HG03175 (cell line): ENCODE data around the gene KLHL4.
"Not testable (repeated sequence)": the region's sequence is repeated elsewhere in the genome, so short reads cannot be mapped to it uniquely, and the experiment has no call there.

ENCODE experiments used
- ATAC-seq: cut with Tn5 transposase; IDR thresholded peaks from one replicate; pipeline ENCODE4 v1.9.1; 2021; ENCODE audit warnings: mild to moderate bottlenecking, moderate library complexity; ENCODE audit not compliant: unreplicated experiment

The KLHL4 gene

DNA sequence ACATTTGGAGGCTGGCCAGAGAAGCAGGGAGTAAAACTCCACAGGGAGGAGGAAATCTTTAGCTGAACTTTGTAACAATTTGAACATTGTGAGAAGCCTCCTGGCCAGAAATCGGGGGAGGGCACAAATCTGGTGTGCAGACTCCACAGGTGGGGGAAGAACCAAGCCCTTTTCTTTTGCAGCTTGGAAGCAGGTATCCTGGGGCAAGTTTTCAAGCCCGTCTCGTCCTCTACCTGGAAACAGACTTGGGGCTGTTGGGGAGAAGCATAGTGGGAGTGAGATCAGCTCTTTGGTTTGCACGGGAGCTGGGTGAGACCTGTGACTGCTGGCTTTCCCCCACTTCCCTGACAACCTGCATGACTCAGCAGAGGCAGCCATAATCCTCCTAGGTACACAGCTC lies 123.8 kb downstream of the KLHL4 start:
- ATAC-seq, result not testable (repeated sequence)

GRCh38 chrX:87661761-87662160 lies 144.2 kb downstream of the KLHL4 start:
- ATAC-seq, result no peak

GRCh38 chrX:87663421-87663820 lies 145.8 kb downstream of the KLHL4 start:
- no peak for ATAC-seq

DNA sequence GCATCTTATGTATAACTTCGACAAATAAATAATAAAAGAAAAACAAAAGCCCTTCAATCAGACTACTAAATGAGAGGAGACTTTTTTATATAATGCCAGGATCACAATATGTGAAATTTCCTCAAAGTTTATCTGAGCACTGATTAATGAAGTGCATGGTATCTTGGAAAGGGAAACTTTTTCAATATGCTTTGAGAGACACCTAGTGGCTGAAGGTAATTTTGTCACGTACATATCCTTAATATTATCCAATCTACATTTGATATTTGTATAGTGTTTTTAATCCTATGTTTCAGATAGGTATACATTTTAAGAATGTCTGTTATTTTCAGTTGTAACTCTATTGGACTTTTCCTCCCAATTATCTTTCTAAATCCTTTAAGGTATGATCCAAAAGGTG lies 146.8 kb downstream of the KLHL4 start:
- no peak for ATAC-seq

GRCh38 chrX:87679849-87680248 lies 162.2 kb downstream of the KLHL4 start:
- ATAC-seq, result no peak

GRCh38 chrX:87687703-87688102 lies 170.1 kb downstream of the KLHL4 start:
- ATAC-seq, result no peak

- not testable (repeated sequence) for ATAC-seq
Measured at GRCh38 chrX:87688113-87688748, 170.6 kb downstream of the KLHL4 start.

DNA sequence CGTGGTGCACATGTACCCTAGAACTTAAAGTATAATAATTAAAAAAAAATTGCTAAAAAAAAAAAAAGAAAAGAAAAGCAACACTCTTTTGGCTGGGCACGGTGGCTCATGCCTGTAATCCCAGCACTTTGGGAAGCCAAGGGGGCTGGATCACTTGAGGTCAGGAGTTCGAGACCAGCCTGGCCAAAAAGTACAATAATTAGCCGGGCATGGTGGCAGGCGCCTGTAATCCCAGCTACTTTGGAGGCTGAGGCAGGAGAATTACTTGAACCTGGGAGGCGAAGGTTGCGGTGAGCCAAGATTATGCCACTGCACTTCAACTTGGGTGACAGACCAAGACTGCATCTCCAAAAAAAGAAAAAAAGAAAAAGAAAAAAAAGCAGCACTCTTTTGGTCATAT lies 171.6 kb downstream of the KLHL4 start:
- not testable (repeated sequence) for ATAC-seq

GRCh38 chrX:87693204-87693603 lies 175.6 kb downstream of the KLHL4 start:
- ATAC-seq, result no peak

DNA sequence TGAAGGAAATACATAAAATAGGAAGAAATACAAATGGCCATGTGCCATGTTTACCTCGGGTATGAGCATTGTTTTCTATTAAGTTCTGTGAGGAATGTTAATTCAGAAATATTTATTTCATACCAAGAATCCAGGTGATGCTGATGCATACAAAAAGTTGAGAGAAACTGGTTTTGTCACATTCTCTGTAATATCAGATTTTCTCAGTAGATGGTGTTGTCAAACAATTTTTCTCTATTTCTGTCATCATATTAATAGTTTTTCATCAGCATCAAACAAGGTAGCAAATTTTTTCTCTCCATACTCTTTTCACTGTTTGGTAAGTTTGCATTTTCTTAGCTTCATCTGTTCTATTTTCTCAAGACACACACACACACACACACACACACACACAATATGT lies 179.8 kb downstream of the KLHL4 start:
- no peak for ATAC-seq

GRCh38 chrX:87702795-87703194 lies 185.2 kb downstream of the KLHL4 start:
- ATAC-seq, result no peak

- ATAC-seq, result not testable (repeated sequence)
Measured at GRCh38 chrX:87703469-87703868, 185.9 kb downstream of the KLHL4 start.

DNA sequence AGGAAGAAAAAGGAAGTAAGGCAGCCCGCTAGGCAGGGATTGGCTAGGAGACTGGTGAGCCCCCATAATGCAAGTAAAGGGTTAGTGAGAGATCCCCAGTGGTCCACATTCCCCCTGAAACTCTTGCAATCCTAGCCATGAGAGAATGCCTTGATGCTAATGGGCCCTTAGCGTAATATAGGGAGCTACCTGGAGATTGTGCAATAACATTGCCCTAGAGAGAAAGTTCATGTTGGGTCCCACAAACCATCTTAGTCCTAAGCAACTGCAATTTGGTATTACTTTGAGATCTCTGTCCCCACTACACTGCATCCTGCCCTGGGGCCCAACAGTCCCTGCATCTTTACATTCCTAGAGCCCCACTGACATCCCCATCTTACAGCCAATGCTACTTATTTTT lies 188.5 kb downstream of the KLHL4 start:
- ATAC-seq, result no peak

- ATAC-seq, result no peak
Measured at GRCh38 chrX:87710580-87710979, 193.0 kb downstream of the KLHL4 start.
